GM21390 (cell line): ENCODE measurements around the gene ZNF488.
"Not testable (repeated sequence)": the region's sequence is repeated elsewhere in the genome, so short reads cannot be mapped to it uniquely, and the experiment has no call there.

Source experiments
- ATAC-seq: cut with Tn5 transposase; IDR thresholded peaks from one replicate; pipeline ENCODE4 v1.9.1; 2021; ENCODE audit not compliant: unreplicated experiment

ZNF488 gene

GRCh38 chr10:47410271-47410670, 26.2 kb upstream of the ZNF488 start:
- no peak for ATAC-seq

- ATAC-seq = no peak
Measured at GRCh38 chr10:47409866-47410256, 25.8 kb upstream of the ZNF488 start.

GRCh38 chr10:47409171-47409865, 25.2 kb upstream of the ZNF488 start:
- no peak for ATAC-seq

- no peak for ATAC-seq
Measured at GRCh38 chr10:47408606-47409005, 24.5 kb upstream of the ZNF488 start.

GRCh38 chr10:47406870-47407691, 23.0 kb upstream of the ZNF488 start:
- ATAC-seq = no peak

- no peak for ATAC-seq
Measured at GRCh38 chr10:47406548-47406869, 22.4 kb upstream of the ZNF488 start.

- no peak for ATAC-seq
Measured at GRCh38 chr10:47405857-47406547, 21.9 kb upstream of the ZNF488 start.

- ATAC-seq = no peak
Measured at GRCh38 chr10:47404937-47405336, 20.8 kb upstream of the ZNF488 start.

GRCh38 chr10:47404446-47404845, 20.4 kb upstream of the ZNF488 start:
- ATAC-seq = no peak

- ATAC-seq = no peak
Measured at GRCh38 chr10:47403446-47404318, 19.6 kb upstream of the ZNF488 start.

- ATAC-seq = no peak
Measured at GRCh38 chr10:47402641-47403301, 18.7 kb upstream of the ZNF488 start.

- ATAC-seq = no peak
Measured at GRCh38 chr10:47401874-47402640, 18.0 kb upstream of the ZNF488 start.

GRCh38 chr10:47401210-47401609, 17.1 kb upstream of the ZNF488 start:
- ATAC-seq = no peak

- no peak for ATAC-seq
Measured at GRCh38 chr10:47400786-47401185, 16.7 kb upstream of the ZNF488 start.

- ATAC-seq = no peak
Measured at GRCh38 chr10:47400251-47400650, 16.2 kb upstream of the ZNF488 start.

- no peak for ATAC-seq
Measured at GRCh38 chr10:47397256-47397655, 13.2 kb upstream of the ZNF488 start.

GRCh38 chr10:47396311-47396717, 12.2 kb upstream of the ZNF488 start:
- ATAC-seq = no peak

- no peak for ATAC-seq
Measured at GRCh38 chr10:47389619-47390018, 5.5 kb upstream of the ZNF488 start.

GRCh38 chr10:47388879-47389278, 4.8 kb upstream of the ZNF488 start:
- no peak for ATAC-seq

- ATAC-seq = not testable (repeated sequence)
Measured at GRCh38 chr10:47386104-47386503, 2.0 kb upstream of the ZNF488 start.
